LNCAP (cell line): ENCODE measurements around the gene CRYGS.
A peak's percentile ranks its signal among the peaks of the same experiment; 100 is the strongest.

Experiments used
- TF ChIP-seq, protein P1 (sequence below): fragments of 450-650 bp; IDR thresholded peaks from 2 replicates; pipeline ENCODE4 v1.5.1; 2017; ENCODE audit warnings: mild to moderate bottlenecking

CRYGS gene

GRCh38 chr3:186520957-186521842, 23.0 kb downstream of the CRYGS start:
- TF ChIP-seq, protein P1, sequence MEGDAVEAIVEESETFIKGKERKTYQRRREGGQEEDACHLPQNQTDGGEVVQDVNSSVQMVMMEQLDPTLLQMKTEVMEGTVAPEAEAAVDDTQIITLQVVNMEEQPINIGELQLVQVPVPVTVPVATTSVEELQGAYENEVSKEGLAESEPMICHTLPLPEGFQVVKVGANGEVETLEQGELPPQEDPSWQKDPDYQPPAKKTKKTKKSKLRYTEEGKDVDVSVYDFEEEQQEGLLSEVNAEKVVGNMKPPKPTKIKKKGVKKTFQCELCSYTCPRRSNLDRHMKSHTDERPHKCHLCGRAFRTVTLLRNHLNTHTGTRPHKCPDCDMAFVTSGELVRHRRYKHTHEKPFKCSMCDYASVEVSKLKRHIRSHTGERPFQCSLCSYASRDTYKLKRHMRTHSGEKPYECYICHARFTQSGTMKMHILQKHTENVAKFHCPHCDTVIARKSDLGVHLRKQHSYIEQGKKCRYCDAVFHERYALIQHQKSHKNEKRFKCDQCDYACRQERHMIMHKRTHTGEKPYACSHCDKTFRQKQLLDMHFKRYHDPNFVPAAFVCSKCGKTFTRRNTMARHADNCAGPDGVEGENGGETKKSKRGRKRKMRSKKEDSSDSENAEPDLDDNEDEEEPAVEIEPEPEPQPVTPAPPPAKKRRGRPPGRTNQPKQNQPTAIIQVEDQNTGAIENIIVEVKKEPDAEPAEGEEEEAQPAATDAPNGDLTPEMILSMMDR: no peak

- TF ChIP-seq, protein P1: no peak
Measured at GRCh38 chr3:186520431-186520830, 23.7 kb downstream of the CRYGS start.

- TF ChIP-seq, protein P1: no peak
Measured at GRCh38 chr3:186519021-186519658, 25.0 kb downstream of the CRYGS start.

- TF ChIP-seq, protein P1: no peak
Measured at GRCh38 chr3:186517218-186517617, 27.0 kb downstream of the CRYGS start.

GRCh38 chr3:186516646-186517045, 27.5 kb downstream of the CRYGS start:
- TF ChIP-seq, protein P1: no peak

DNA sequence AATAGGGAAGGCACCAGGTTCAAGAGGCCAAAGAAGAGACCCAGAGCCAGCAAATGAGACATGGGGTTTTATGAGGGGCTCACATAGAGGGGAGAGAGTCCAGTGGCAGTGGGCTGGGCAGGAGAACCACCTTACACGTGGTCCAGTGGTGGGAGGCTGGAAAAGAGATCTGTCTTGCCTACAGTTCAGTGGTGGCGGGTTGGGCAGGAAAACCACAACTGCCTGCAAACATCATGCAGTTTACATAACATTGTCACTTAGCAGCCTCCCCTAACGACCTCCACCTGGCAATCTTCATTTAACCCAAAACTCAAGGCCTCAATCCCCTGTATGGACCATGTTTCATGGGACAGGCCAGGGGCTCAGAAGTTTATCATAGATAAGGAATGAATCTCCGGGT, 29.1 kb downstream of the CRYGS start:
- TF ChIP-seq, protein P1: no peak

- TF ChIP-seq, protein P1: peak; percentile 31; the same call in 1 of the 2 replicates
Measured at GRCh38 chr3:186514296-186515002, 29.7 kb downstream of the CRYGS start.
